AG04450 (cell line): ENCODE data around the gene NR2C2. TPM values are rescaled to one million over a fixed set of nuclear protein-coding genes. Genes with fewer than 3 reads are reported as not detected.

Source experiments
- CTCF ChIA-PET: fragments of 300-600, 350-600 bp; formaldehyde crosslinking; extraction: SDS; loops from one replicate; lab custom pipeline; 2022; ENCODE audit warnings: antibody characterized with exemption, inconsistent platforms; lab: Charles Lee
- POLR2A ChIA-PET: fragments of 350-600 bp; formaldehyde crosslinking; extraction: SDS; loops from one replicate; lab custom pipeline; 2021; ENCODE audit warnings: antibody characterized with exemption, inconsistent platforms; lab: Yijun Ruan, JAX
- DNase-seq: peaks from one replicate; pipeline ENCODE4 v3.0.0-alpha.2; 2011; ENCODE audit warnings: low read depth, low spot score
- H3K27ac ChIP-seq: one replicate; pipeline ENCODE4 v1.5.1; 2012; ENCODE audit warnings: low read depth, low read length, control low read depth
- H3K27me3 ChIP-seq: one replicate; pipeline ENCODE4 v1.6.0; 2012; ENCODE audit warnings: low read length; ENCODE audit not compliant: control insufficient read depth, insufficient read depth
- H3K4me3 ChIP-seq: 2 replicates; pipeline ENCODE4 v1.5.1; 2011; ENCODE audit warnings: mild to moderate bottlenecking, low read depth, low read length, control low read depth
- H3K9me3 ChIP-seq: 2 replicates; pipeline ENCODE4 v1.5.1; 2012; ENCODE audit warnings: low read length; ENCODE audit not compliant: control insufficient read depth, insufficient read depth
- polyA plus RNA-seq: library from polyadenylated mRNA; depleted of rRNA; stranded (reverse); fragments of >200 nt; gene quantifications from 2 replicates; pipeline ENCODE4 v1.2.3, GENCODE V29; 2011
- TF ChIP-seq, protein P1 (sequence below): IDR thresholded peaks from 2 replicates; pipeline ENCODE4 v1.5.1; 2011; ENCODE audit warnings: low read depth, low read length, control low read depth, inconsistent platforms

NR2C2 gene
- polyA plus RNA-seq, 1 experiment, result 16.1 TPM

GRCh38 chr3:15052335-15053242 is 105.2 kb downstream of the NR2C2 start:
- DNase-seq, result no peak
- POLR2A ChIA-PET, result no interaction called here
- CTCF ChIA-PET, result interaction anchor here (1.8 to 2.3 kb wide), 2 partner anchors 28 to 126 kb away, joined by 7 to 11 read pairs; no protein-coding TSS in a partner anchor
- H3K4me3 ChIP-seq, result no peak overlapping the region
- H3K27ac ChIP-seq, result no peak overlapping the region
- H3K27me3 ChIP-seq, result no peaks in the 10 kb centered on the region
- TF ChIP-seq, protein P1, sequence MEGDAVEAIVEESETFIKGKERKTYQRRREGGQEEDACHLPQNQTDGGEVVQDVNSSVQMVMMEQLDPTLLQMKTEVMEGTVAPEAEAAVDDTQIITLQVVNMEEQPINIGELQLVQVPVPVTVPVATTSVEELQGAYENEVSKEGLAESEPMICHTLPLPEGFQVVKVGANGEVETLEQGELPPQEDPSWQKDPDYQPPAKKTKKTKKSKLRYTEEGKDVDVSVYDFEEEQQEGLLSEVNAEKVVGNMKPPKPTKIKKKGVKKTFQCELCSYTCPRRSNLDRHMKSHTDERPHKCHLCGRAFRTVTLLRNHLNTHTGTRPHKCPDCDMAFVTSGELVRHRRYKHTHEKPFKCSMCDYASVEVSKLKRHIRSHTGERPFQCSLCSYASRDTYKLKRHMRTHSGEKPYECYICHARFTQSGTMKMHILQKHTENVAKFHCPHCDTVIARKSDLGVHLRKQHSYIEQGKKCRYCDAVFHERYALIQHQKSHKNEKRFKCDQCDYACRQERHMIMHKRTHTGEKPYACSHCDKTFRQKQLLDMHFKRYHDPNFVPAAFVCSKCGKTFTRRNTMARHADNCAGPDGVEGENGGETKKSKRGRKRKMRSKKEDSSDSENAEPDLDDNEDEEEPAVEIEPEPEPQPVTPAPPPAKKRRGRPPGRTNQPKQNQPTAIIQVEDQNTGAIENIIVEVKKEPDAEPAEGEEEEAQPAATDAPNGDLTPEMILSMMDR, result no peak
- no peaks in the 10 kb centered on the region; the same call in 1 of the 2 replicates for H3K9me3 ChIP-seq

DNA sequence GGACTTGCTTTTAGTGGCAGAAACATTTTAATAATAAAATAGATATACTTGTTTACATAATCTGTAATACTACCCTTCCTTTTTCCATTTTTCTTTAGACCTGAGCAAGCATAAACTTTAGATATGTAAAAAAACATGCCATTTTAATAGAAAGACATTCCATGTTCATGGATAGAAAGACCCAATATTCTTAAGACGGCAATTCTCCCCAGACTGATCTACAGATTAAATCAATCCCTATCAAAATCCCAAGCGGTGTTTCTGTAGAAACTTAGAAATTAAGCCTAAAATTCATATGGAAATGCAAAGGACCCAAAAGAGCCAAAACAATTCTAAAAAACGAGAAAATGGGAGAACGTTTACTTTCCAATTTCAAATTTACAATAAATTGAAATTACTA is 106.2 kb downstream of the NR2C2 start:
- Histone ChIP-seq H3K27me3 (no peaks in the 10 kb centered on the region), H3K27ac (no peak overlapping the region), H3K4me3 (no peak overlapping the region), H3K9me3 (no peaks in the 10 kb centered on the region; the same call in 1 of the 2 replicates)
- TF ChIP-seq, protein P1, result no peak
- no peak for DNase-seq
- ChIA-PET CTCF (no interaction called here), POLR2A (no interaction called here)

- no peak overlapping the region for H3K4me3 ChIP-seq
- ChIA-PET CTCF (no interaction called here), POLR2A (no interaction called here)
- H3K27ac ChIP-seq, result no peak overlapping the region
- H3K27me3 ChIP-seq, result no peaks in the 10 kb centered on the region
- TF ChIP-seq, protein P1, result no peak
- DNase-seq, result no peak
- H3K9me3 ChIP-seq, result no peaks in the 10 kb centered on the region; the same call in 1 of the 2 replicates
Measured at GRCh38 chr3:15055019-15055557, 107.7 kb downstream of the NR2C2 start.

GRCh38 chr3:15056676-15057404 is 109.5 kb downstream of the NR2C2 start:
- DNase-seq, result no peak
- POLR2A ChIA-PET, result no interaction called here
- no peaks in the 10 kb centered on the region; the same call in 1 of the 2 replicates for H3K9me3 ChIP-seq
- H3K4me3 ChIP-seq, result no peak overlapping the region
- H3K27me3 ChIP-seq, result no peaks in the 10 kb centered on the region
- no peak overlapping the region for H3K27ac ChIP-seq
- TF ChIP-seq, protein P1, result no peak
- CTCF ChIA-PET, result no interaction called here
